IMR-90 (cell line): Measurements from ENCODE around the gene RIMS1.

Experiments
- CEBPB ChIP-seq: IDR thresholded peaks from 2 replicates; pipeline ENCODE4 v1.6.1; 2012; ENCODE audit warnings: low read depth, low read length, improper control_type of control experiment
- CHD1 ChIP-seq: IDR thresholded peaks from 2 replicates; pipeline ENCODE4 v1.6.1; 2012; ENCODE audit warnings: low read depth, low read length, improper control_type of control experiment
- FOS ChIP-seq: fragments of 150-350 bp; IDR thresholded peaks from 2 replicates; pipeline ENCODE4 v1.6.1; 2016; ENCODE audit warnings: low read depth, low read length
- MAFK ChIP-seq: IDR thresholded peaks from 2 replicates; pipeline ENCODE4 v1.6.1; 2012; ENCODE audit warnings: low read depth, low read length, improper control_type of control experiment
- MXI1 ChIP-seq: IDR thresholded peaks from 2 replicates; pipeline ENCODE4 v1.6.1; 2012; ENCODE audit warnings: low read depth, mild to moderate bottlenecking, low read length, moderate library complexity, borderline replicate concordance
- NFE2L2 ChIP-seq: fragments of 150-350 bp; IDR thresholded peaks from 2 replicates; pipeline ENCODE4 v1.6.1; 2016; ENCODE audit warnings: low read depth, mild to moderate bottlenecking, low read length
- POLR2A ChIP-seq: IDR thresholded peaks from 2 replicates; pipeline ENCODE4 v1.6.1; 2012; ENCODE audit warnings: mild to moderate bottlenecking, low read depth, low read length
- RAD21 ChIP-seq: IDR thresholded peaks from 2 replicates; pipeline ENCODE4 v1.6.1; 2012; ENCODE audit warnings: low read length, improper control_type of control experiment
- RFX5 ChIP-seq: IDR thresholded peaks from 2 replicates; pipeline ENCODE4 v1.8.0; 2012; ENCODE audit warnings: low read depth, mild to moderate bottlenecking, low read length, moderate library complexity
- SMC3 ChIP-seq: fragments of 150-350 bp; IDR thresholded peaks from 2 replicates; pipeline ENCODE4 v1.6.1; 2016; ENCODE audit warnings: low read depth, mild to moderate bottlenecking, antibody characterized with exemption, low read length, moderate library complexity
- TF ChIP-seq, protein P1 (sequence below): conservative IDR thresholded peaks from 2 replicates; pipeline ENCODE4 v1.5.1; 2012; ENCODE audit warnings: mild to moderate bottlenecking, low read depth, low read length, improper control_type of control experiment
- TF ChIP-seq, protein P2 (sequence below): fragments of 150-350 bp; IDR thresholded peaks from 2 replicates; pipeline ENCODE4 v1.6.1; 2017; ENCODE audit warnings: mild to moderate bottlenecking, antibody characterized with exemption, low read length, low read depth
- TF ChIP-seq, protein P3 (sequence below): fragments of 150-350 bp; IDR thresholded peaks from 2 replicates; pipeline ENCODE4 v1.6.1; 2016; ENCODE audit warnings: low read depth, mild to moderate bottlenecking, low read length, moderate library complexity, borderline replicate concordance

DNA sequence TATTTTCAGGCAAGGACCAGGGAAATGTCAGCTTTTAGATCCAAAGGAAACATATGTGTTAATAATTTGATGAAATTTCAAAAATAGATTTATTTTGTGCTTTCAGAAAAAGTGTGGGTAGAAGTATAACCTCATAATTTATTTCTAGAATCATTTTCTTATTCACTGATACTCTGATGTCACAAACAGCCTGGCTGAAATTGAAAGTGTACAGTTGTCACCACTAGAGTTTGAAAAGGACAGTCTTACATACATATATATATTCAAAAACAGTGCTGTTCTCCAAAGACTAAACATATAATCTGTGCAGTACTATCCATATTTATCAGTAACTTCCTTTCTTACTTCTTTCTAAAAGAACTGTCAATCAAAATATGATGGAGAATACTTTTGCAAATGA is 481.1 kb downstream of the RIMS1 start:
- TF ChIP-seq RFX5 (no peak), POLR2A (no peak), RAD21 (no peak), NFE2L2 (no peak), CHD1 (no peak), FOS (no peak), SMC3 (no peak), MXI1 (no peak), MAFK (no peak), CEBPB (no peak)
- TF ChIP-seq, protein P1, sequence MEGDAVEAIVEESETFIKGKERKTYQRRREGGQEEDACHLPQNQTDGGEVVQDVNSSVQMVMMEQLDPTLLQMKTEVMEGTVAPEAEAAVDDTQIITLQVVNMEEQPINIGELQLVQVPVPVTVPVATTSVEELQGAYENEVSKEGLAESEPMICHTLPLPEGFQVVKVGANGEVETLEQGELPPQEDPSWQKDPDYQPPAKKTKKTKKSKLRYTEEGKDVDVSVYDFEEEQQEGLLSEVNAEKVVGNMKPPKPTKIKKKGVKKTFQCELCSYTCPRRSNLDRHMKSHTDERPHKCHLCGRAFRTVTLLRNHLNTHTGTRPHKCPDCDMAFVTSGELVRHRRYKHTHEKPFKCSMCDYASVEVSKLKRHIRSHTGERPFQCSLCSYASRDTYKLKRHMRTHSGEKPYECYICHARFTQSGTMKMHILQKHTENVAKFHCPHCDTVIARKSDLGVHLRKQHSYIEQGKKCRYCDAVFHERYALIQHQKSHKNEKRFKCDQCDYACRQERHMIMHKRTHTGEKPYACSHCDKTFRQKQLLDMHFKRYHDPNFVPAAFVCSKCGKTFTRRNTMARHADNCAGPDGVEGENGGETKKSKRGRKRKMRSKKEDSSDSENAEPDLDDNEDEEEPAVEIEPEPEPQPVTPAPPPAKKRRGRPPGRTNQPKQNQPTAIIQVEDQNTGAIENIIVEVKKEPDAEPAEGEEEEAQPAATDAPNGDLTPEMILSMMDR, result no peak
- TF ChIP-seq, protein P2, sequence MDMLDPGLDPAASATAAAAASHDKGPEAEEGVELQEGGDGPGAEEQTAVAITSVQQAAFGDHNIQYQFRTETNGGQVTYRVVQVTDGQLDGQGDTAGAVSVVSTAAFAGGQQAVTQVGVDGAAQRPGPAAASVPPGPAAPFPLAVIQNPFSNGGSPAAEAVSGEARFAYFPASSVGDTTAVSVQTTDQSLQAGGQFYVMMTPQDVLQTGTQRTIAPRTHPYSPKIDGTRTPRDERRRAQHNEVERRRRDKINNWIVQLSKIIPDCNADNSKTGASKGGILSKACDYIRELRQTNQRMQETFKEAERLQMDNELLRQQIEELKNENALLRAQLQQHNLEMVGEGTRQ, result no peak
- TF ChIP-seq, protein P3, sequence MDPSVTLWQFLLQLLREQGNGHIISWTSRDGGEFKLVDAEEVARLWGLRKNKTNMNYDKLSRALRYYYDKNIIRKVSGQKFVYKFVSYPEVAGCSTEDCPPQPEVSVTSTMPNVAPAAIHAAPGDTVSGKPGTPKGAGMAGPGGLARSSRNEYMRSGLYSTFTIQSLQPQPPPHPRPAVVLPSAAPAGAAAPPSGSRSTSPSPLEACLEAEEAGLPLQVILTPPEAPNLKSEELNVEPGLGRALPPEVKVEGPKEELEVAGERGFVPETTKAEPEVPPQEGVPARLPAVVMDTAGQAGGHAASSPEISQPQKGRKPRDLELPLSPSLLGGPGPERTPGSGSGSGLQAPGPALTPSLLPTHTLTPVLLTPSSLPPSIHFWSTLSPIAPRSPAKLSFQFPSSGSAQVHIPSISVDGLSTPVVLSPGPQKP, result no peak
